Urinary bladder (tissue), 4 donors: ENCODE results near the gene HPCA. TPM values are rescaled to one million over a fixed set of nuclear protein-coding genes. Genes with fewer than 3 reads are reported as not detected.

ENCODE experiments used
- DNase-seq: peaks from one replicate; pipeline ENCODE4 v3.0.0-alpha.2; 2015; ENCODE audit errors: extremely low spot score
- H3K27ac ChIP-seq: one replicate; pipeline ENCODE4 v1.5.1; 2013; ENCODE audit warnings: low read depth, mild to moderate bottlenecking, moderate library complexity
- H3K36me3 ChIP-seq: one replicate; pipeline ENCODE4 v1.6.1; 2013; ENCODE audit warnings: mild to moderate bottlenecking, moderate library complexity; ENCODE audit not compliant: insufficient read depth
- H3K4me1 ChIP-seq: one replicate; pipeline ENCODE4 v1.6.1; 2013; ENCODE audit warnings: mild to moderate bottlenecking, moderate library complexity; ENCODE audit not compliant: insufficient read depth
- H3K4me3 ChIP-seq: one replicate; pipeline ENCODE4 v1.5.1; 2013; ENCODE audit warnings: low read depth, low read length
- WGBS: extraction: QIAGEN DNeasy Blood & Tissue Kit; methylation state at CpG from one replicate; pipeline ENCODE4 v1.1.7; 2013; 5-methylcytosine and 5-hydroxymethylcytosine counted together
- polyA plus RNA-seq: library from polyadenylated mRNA; stranded (reverse); fragments of 200-250 nt; gene quantifications from one replicate; pipeline ENCODE4 v1.2.3, GENCODE V29; 2013
- total RNA-seq: library from RNA; depleted of rRNA; stranded (reverse); fragments of >200 nt; gene quantifications from one replicate; pipeline ENCODE4 v1.2.3, GENCODE V29; 2014
- donor health status: healthy with polysubstance abuse.
- donor health status: healthy.

The HPCA gene
- not detected for total RNA-seq
- polyA plus RNA-seq: 0.29 TPM

DNA sequence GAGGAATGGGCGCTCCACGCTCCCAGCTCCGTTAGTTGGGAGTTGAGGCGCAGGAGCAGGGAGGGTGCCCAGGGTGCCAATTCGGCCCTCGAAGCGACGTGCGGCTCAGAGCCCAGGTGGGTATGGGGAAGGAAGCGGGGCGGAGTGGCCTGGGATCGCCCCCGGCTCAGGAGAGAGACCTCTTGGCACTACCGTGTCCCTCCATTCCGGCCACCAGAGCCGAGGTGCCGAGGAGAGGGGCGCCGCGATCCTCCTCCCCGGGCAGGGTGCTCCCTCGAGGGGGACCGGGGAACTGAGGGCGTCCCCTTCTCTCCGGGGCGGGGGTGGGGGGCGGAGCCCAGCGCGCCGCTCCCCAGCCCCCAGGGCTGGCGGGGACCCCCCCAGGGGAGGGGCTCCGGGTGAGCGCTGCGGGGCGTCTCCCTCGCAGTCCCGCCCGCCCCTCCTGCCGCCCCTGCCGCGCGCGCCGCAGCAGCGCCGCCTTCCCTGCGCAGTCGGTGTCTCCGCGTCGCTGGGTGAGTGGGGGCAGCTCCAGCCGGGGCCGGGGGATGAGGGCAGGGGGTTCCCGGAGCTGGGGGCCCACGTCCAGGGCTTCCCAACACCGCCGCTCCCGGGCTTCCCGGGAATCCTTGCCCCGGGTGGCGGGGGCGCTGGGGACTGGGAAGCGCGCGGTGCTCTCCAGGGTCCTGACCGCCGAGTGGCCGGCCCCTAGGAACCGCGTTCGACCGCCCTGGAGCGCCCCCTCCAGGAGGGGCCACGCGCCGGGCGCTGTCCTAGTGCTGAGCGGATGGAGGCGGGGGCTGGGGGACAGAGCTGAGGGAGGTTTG lies at the start of gene HPCA:
Gene HPCA, plus strand, starts transcription at position 488 of the 824 bp plus-strand sequence. CDS start 2,408 bp downstream, outside the sequence.
- 2% methylated on average over 73 of the region's 79 CpGs for whole genome bisulfite sequencing
- Histone ChIP-seq H3K36me3 (no peaks in the 10 kb centered on the region), H3K27ac (no peak within 1 kb of the TSS), H3K4me3 (no peak within 1 kb of the TSS), H3K4me1 (no peaks in the 10 kb centered on the region)
- no peak for DNase-seq

DNA sequence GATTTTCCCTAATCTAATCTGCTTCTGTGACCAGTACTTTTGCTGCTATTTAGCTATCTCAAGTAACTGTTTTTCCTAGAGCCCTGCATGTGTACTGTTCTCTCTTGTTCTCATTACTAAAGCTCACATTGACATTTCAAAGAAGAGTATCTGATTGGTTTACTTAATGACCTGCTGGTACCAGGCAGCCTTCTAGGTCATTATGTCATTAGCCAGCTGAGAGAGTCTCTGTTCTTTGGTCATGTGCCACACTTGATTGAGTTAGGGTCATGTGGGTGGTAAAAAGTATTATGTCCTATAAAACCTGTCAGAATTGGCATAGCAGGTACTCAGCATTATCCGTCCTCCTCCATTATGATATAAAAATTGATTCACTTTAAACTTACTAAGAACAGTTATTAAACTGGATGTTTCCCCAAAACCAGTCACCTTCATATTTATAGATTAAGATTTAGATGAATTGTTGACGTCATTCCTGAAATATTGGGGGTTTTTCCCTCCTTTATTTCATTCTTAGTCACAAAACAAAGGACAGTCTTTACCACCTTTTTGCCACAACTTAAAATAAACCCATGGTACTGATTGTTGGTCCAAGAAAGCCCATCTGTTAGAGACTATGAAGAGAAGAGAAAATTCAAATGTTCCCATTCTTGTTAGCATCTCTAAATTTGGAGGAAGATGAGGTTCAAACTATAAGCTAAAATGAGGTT lies 37.8 kb upstream of the HPCA start:
- WGBS: 45% methylated on average over 2 of the region's 2 CpGs
- Histone ChIP-seq H3K4me1 (no peaks in the 10 kb centered on the region), H3K36me3 (peaks cover 1% of the 10 kb centered on the region)

DNA sequence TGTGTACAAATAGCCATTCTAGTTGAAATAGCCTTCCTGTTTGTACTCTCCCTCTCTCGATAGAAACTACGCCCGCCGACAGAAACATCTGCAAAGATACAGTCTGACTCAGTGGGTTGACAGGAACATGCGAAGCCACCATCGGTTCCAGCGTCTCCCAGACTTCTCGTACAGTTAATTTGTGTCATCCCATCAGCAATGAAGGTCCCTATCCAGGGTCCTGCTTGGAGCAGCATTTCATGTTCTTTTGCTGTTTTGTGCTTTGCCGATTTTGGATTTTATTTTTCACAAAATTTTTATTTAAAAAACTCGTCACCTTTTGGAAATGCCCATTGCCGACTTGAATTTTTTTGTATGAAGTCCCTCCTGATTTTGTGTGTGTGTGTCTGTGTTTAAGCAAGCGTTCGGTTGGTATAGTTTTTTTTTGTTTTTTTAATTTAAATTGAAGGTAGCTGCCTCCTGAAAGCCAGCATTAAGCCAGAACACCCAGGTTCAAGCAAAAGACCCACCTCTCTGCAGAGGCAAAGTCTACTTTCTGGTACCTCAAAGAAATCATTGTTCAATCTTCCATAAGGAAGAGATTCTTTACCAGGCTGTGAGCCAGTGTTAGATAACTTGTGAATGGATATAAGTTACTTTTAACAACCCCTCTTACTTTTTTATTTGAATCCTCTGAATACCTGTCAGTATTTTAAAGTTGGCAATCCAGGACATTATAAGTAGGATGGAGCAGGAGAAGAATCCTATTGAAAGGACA lies 30.3 kb upstream of the HPCA start:
- no peaks in the 10 kb centered on the region for H3K4me1 ChIP-seq
- WGBS: 91% methylated on average over 13 of the region's 13 CpGs
- peaks cover 3% of the 10 kb centered on the region for H3K36me3 ChIP-seq
- H3K4me3 ChIP-seq: no peak overlapping the region
- H3K27ac ChIP-seq: no peak overlapping the region
- no peak for DNase-seq

More for the DNA sequence above, 37.8 kb upstream of the HPCA start:
- DNase-seq: no peak
- H3K27ac ChIP-seq: no peak overlapping the region
- H3K4me3 ChIP-seq: no peak overlapping the region

DNA sequence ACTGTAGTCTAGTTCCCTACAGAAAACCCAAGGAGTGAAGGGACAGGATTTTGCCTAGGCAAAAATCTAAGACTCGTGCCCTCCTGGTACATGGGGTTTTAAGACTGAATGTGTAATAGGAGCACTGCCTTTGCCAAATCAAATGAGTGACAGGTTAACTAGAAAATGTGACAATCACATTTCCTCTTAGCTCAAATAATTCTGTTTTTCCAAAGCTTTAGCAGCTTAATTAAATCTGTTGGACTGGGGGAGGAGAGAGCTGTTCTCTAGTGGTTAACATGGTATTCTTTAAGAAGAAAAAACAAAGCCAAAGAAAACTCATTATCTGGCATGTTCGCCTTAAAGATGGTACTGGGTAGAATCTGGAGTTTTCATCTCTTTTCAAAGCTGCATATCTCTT lies 28.2 kb upstream of the HPCA start:
- no peak for DNase-seq
- 93% methylated on average over 2 of the region's 2 CpGs for WGBS
- Histone ChIP-seq H3K36me3 (peaks cover 3% of the 10 kb centered on the region), H3K4me3 (no peak overlapping the region), H3K27ac (no peak overlapping the region), H3K4me1 (no peaks in the 10 kb centered on the region)

DNA sequence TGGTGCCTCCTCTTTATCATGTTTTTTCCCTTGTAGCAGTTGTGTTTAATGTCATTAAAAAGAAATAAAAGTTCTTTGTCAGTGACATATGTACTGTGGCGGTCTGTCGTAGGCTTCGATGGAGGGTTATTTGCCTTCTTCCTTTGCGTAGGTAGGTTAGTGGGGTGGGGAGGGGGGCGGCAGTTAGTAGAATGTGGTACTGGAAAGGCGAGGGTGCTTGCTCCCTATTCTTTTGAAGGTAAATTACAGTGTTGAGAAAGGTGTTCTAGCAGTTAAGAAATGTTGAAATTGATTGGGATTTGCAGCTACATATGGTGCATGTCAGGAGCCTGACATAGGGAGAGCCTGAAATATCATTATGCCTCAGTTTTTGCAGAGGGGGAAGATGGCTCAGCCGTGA lies 27.5 kb upstream of the HPCA start:
- no peaks in the 10 kb centered on the region for H3K4me1 ChIP-seq
- WGBS: 88% methylated on average over 7 of the region's 7 CpGs
- peaks cover 3% of the 10 kb centered on the region for H3K36me3 ChIP-seq
- no peak overlapping the region for H3K4me3 ChIP-seq
- no peak overlapping the region for H3K27ac ChIP-seq
- DNase-seq: no peak

DNA sequence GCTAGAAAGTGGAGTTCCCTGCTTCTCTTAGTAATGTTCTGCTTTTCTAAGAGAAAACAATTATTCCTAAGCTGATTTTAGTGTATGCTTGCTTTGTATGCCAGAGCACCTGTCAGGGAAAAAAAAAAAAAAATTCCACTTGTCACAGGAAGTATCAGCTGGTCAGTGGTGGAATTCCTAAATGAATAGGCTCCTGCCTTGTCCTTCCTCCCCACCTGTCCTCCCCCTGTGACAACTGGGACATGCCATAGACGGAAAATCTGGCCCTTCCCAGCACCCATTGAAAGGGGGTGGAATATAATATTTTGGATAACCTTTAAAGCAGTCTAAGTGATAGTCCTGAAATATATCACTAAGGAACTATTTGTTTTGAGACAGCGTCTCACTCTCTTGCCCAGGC lies 26.4 kb upstream of the HPCA start:
- DNase-seq: no peak
- no peaks in the 10 kb centered on the region for H3K4me1 ChIP-seq
- 95% methylated on average over 2 of the region's 2 CpGs for WGBS
- H3K4me3 ChIP-seq: no peak overlapping the region
- peaks cover 3% of the 10 kb centered on the region for H3K36me3 ChIP-seq
- H3K27ac ChIP-seq: no peak overlapping the region

DNA sequence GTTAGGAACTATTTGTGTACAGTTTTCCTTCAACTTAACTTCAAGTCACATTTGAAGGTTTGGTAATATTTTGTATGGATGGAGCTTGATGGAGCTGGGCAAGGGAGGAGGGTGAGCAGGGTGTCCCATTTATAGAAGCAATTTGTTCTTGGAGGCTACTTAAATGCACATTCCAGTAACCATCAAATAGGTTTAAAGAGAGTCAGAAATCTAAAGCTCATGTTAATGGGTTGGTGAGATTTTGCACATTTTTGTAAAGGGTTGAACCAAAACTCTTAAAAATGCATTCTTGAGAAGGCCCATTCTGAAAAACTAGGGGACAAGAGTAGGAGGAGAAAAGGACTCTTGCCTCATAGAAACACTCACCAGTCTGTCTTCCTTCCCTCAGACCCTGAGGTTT lies 25.7 kb upstream of the HPCA start:
- Histone ChIP-seq H3K4me3 (no peak overlapping the region), H3K27ac (no peak overlapping the region), H3K4me1 (no peaks in the 10 kb centered on the region), H3K36me3 (peaks cover 3% of the 10 kb centered on the region)
- DNase-seq: no peak

DNA sequence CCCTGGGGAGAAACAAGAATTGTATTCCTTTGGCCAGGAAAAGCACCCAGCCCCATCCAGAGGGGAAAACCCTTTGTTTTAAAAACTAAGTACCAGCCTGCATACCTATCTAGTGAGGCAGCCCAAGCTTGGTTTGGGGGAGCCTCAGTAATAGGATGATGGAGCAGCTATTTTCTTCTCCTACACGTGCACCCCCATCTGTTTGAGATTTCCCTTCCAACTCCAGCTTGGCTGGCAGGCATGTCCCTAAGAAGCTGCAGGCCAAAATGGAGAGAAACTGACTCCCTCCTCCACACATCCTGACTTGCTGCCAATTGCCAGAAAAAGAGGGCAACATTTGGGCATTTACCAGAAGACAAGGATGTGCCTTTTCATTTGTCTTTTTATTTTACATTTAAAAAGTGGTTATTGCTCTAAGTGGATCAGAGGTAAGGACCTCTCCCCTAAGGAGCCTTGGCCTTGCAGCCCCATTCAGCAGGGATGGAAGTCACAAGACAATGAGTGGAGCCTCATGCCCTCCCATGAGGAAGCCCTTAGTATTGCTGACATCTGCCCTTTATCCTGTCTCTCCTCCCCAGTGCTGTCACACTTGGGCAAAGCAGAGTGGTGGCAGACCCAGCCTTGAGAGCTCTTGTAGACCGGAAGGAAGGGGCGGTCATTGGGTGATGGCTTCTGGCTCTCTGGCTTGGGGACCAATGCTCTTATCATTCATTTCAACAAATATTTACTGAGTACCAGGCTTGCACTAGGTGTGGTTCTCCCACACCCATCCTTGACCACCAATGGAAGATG lies 24.2 kb upstream of the HPCA start:
- no peak overlapping the region for H3K27ac ChIP-seq

DNA sequence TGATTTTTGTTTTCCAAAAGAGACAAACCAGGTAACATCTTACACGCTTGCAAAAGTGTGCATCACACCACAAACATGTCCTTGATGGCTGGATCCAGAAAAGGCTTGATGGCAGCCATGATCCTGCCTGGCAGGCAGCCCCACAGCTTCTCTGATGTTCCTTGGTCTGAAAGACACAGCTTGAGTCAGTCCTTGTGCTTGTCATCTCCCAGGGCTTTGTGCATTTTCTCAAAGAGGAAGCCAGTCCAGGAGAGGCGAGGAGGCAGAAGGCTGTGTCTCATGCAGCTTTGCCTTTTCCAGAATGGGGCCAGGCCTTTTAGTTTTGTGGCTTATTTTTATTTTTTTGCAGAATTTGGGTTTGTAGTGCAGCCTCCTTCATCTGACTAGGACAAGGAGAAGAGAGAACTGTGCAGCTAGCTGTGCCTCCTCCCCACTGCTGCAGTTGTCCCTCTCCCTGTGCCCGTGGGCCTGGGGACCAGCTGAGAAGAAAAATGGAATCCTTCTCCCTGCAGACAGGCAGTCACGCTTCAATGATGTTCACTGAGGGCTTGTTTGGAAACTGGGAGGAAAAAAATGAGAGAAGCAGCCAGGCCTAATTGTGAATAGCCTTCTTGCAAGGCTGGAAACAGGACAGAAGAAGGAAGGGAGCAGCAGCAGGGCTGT lies 22.9 kb upstream of the HPCA start:
- Histone ChIP-seq H3K27ac (no peak overlapping the region), H3K36me3 (no peaks in the 10 kb centered on the region)

More for the DNA sequence above, 24.2 kb upstream of the HPCA start:
- no peak for DNase-seq
- no peaks in the 10 kb centered on the region for H3K4me1 ChIP-seq
- no peak overlapping the region for H3K4me3 ChIP-seq
- 72% methylated on average over 3 of the region's 3 CpGs for WGBS
- H3K36me3 ChIP-seq: no peaks in the 10 kb centered on the region

DNA sequence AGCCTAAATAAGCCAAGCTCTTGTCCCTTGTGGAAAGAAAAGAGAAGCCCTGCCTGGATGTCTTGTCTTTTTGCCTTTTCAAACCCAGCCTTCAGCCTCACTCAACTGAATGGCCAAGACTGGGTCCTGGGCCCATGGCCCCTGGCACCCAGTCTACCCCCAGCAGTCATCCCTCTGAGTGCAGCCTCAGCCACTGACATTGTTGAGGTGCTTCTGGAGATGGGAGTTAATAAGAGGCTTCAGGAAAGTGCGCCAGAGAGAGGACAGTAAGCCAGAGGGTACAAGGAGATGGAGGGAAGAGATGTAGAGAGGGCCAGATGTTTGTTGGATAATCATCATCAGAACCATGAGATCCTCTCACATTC lies 22.4 kb upstream of the HPCA start:
- Histone ChIP-seq H3K27ac (no peak overlapping the region), H3K36me3 (no peaks in the 10 kb centered on the region), H3K4me3 (no peak overlapping the region), H3K4me1 (no peaks in the 10 kb centered on the region)
- DNase-seq: no peak
- 92% methylated on average over 1 of the region's 1 CpG for WGBS

More for the DNA sequence above, 22.9 kb upstream of the HPCA start:
- no peak overlapping the region for H3K4me3 ChIP-seq
- H3K4me1 ChIP-seq: no peaks in the 10 kb centered on the region
- no peak for DNase-seq
- 93% methylated on average over 4 of the region's 4 CpGs for WGBS

DNA sequence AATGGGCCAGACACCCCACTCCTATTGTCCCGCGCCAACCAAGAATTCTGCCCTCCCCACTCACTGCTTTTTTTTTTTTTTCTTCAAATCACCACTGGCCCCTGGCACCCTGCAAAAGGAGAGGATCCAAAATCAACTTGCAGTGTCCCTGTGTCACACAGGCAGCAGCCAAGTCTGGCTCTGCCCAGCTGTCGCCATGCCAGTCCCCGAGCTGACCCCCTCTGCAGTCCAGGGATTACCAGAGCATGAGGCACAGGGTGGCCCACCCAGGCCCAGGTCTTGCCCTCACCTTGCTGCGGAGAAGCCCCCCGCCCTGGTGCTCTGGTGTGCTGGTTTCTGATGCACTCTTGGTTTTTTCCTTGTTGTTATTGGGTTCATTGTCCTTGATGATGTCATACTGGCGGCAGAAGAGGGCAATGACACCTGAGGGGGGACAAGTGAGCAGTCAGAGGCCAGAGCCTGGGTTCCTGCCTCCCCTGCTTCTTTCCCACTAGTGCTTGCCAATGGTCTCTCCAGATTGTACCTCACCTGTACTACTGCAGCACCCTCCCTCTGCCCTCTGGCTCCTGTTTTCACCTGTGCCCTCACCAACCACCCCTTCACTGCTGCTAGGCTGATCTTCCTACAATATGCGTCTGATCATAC lies 21.8 kb upstream of the HPCA start:
- H3K4me1 ChIP-seq: no peaks in the 10 kb centered on the region
- 97% methylated on average over 8 of the region's 8 CpGs for WGBS

DNA sequence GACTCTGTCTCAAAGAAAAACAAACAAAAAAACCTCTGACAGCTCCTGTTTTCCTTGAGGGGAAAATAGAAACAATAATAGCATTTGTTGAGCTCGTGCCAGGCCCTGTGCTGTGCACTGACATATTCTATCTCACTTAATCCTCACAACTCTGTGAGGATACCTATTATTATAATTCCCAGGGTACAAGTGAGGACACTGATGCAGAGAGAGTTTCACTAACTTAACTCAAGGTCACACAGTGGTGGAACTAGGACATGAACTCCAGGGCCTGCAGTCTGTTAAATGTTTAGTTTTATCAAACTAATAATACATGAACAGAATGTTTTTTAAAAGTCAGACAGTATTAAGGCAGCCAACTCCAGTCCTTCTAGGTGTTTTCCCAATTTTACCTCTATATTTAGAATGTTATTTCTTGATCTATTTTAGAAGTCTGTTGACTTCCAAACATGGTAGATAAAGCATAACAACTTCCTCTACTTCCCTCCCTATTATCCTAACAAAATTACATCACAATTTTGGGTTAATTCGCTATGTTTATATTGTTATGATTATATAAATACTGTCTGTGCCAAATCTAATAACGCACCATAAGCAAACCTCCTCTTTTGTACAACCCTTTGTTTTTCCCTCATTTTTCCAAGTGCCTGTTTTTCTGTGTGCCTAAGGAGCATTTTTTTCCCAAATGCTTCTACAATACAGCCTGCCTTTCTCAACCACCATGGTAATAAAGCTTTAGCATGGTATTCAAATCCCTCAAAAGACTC lies 20.5 kb upstream of the HPCA start:
- no peak overlapping the region for H3K27ac ChIP-seq

More for the DNA sequence above, 21.8 kb upstream of the HPCA start:
- DNase-seq: no peak
- no peak overlapping the region for H3K27ac ChIP-seq
- no peaks in the 10 kb centered on the region for H3K36me3 ChIP-seq
- no peak overlapping the region for H3K4me3 ChIP-seq

More for the DNA sequence above, 20.5 kb upstream of the HPCA start:
- no peak overlapping the region for H3K4me3 ChIP-seq
- WGBS: 38% methylated on average over 3 of the region's 3 CpGs
- H3K36me3 ChIP-seq: no peaks in the 10 kb centered on the region
- no peaks in the 10 kb centered on the region for H3K4me1 ChIP-seq
- no peak for DNase-seq
